HPDE6-E6E7 (cell line): ENCODE data around the gene SELPLG.
"Not testable (repeated sequence)": the region's sequence is repeated elsewhere in the genome, so short reads cannot be mapped to it uniquely, and the experiment has no call there.

Source experiments
- DNase-seq: peaks from one replicate; pipeline ENCODE4 v3.0.0; 2011; ENCODE audit warnings: missing footprints; ENCODE audit errors: extremely low spot score

SELPLG gene

GRCh38 chr12:108633534-108634248, at the start of gene SELPLG:
TSS of gene SELPLG (minus strand) at chr12:108633894. CDS start at chr12:108624307, 9,587 bp downstream.
- DNase-seq: no peak

GRCh38 chr12:108681317-108681716, 47.6 kb upstream of the SELPLG start:
- no peak for DNase-seq

GRCh38 chr12:108679106-108679681, 45.5 kb upstream of the SELPLG start:
- no peak for DNase-seq

- DNase-seq: no peak
Observed at GRCh38 chr12:108678104-108678730, 44.5 kb upstream of the SELPLG start.

GRCh38 chr12:108677381-108677780, 43.7 kb upstream of the SELPLG start:
- DNase-seq: no peak

GRCh38 chr12:108676707-108677106, 43.0 kb upstream of the SELPLG start:
- DNase-seq: no peak

GRCh38 chr12:108675792-108676191, 42.1 kb upstream of the SELPLG start:
- DNase-seq: no peak

GRCh38 chr12:108672054-108672453, 38.4 kb upstream of the SELPLG start:
- DNase-seq: no peak

- no peak for DNase-seq
Observed at GRCh38 chr12:108671110-108671509, 37.4 kb upstream of the SELPLG start.

- no peak for DNase-seq
Observed at GRCh38 chr12:108670066-108670631, 36.5 kb upstream of the SELPLG start.

- no peak for DNase-seq
Observed at GRCh38 chr12:108668542-108668941, 34.8 kb upstream of the SELPLG start.

- DNase-seq: no peak
Observed at GRCh38 chr12:108668063-108668462, 34.4 kb upstream of the SELPLG start.

GRCh38 chr12:108667349-108667748, 33.7 kb upstream of the SELPLG start:
- DNase-seq: no peak

- DNase-seq: no peak
Observed at GRCh38 chr12:108666401-108666881, 32.7 kb upstream of the SELPLG start.

GRCh38 chr12:108665608-108666202, 32.0 kb upstream of the SELPLG start:
- DNase-seq: no peak

GRCh38 chr12:108664338-108665258, 30.9 kb upstream of the SELPLG start:
- peak; percentile 86 for DNase-seq

GRCh38 chr12:108663324-108664015, 29.8 kb upstream of the SELPLG start:
- no peak for DNase-seq

GRCh38 chr12:108658115-108658514, 24.4 kb upstream of the SELPLG start:
- not testable (repeated sequence) for DNase-seq

- DNase-seq: no peak
Observed at GRCh38 chr12:108657130-108657745, 23.5 kb upstream of the SELPLG start.

- not testable (repeated sequence) for DNase-seq
Observed at GRCh38 chr12:108656247-108656646, 22.6 kb upstream of the SELPLG start.
